Fibroblast of lung (primary cell): Measurements from ENCODE around the gene C16orf96. TPM values are rescaled to one million over a fixed set of nuclear protein-coding genes. Genes with fewer than 3 reads are reported as not detected.

Experiments used
- DNase-seq, 2 donors: peaks; one replicate each; pipeline versions ENCODE4 v3.0.0 to v3.0.0-alpha.2; 2010; ENCODE audit warnings: low read depth in 2 of 2
- H2AFZ ChIP-seq: 2 replicates; pipeline ENCODE4 v1.5.1; 2012; ENCODE audit warnings: low read length, control low read depth, inconsistent platforms
- H3K27ac ChIP-seq: 2 replicates; pipeline ENCODE4 v1.5.1; 2011; ENCODE audit warnings: low read length, control low read depth; ENCODE audit not compliant: insufficient read depth
- H3K27me3 ChIP-seq: 2 replicates; pipeline ENCODE4 v1.5.1; 2011; ENCODE audit warnings: mild to moderate bottlenecking, low read length; ENCODE audit not compliant: control insufficient read depth, insufficient read depth
- H3K36me3 ChIP-seq: 2 replicates; pipeline ENCODE4 v1.5.1; 2011; ENCODE audit warnings: low read length; ENCODE audit not compliant: control insufficient read depth, insufficient read depth
- H3K4me1 ChIP-seq: 2 replicates; pipeline ENCODE4 v1.5.1; 2011; ENCODE audit warnings: low read length; ENCODE audit not compliant: control insufficient read depth, insufficient read depth; ENCODE audit errors: extremely low read depth
- H3K4me2 ChIP-seq: 2 replicates; pipeline ENCODE4 v1.5.1; 2011; ENCODE audit warnings: low read length, control low read depth; ENCODE audit not compliant: insufficient read depth; ENCODE audit errors: extremely low read depth
- H3K4me3 ChIP-seq, 4 experiments: fragments of 200-600 bp in 1 of 4; sonication (generic) in 1 of 4; replicated peaks in 1 of 4; 2 replicates each; pipeline ENCODE4 v1.5.1; 2011 to 2016; ENCODE audit warnings: low read length in 4 of 4, low read depth in 3 of 4, mild to moderate bottlenecking in 3 of 4, control low read depth in 2 of 4, inconsistent platforms in 1 of 4, mixed read lengths in 1 of 4; ENCODE audit not compliant: insufficient read depth in 1 of 4; ENCODE audit errors: control extremely low read depth in 1 of 4
- H3K79me2 ChIP-seq: 2 replicates; pipeline ENCODE4 v1.5.1; 2012; ENCODE audit warnings: mild to moderate bottlenecking, low read length, inconsistent platforms; ENCODE audit not compliant: control insufficient read depth, insufficient read depth
- H3K9ac ChIP-seq: 2 replicates; pipeline ENCODE4 v1.5.1; 2011; ENCODE audit warnings: mild to moderate bottlenecking, low read length, control low read depth; ENCODE audit not compliant: insufficient read depth
- H3K9me3 ChIP-seq: 2 replicates; pipeline ENCODE4 v1.5.1; 2012; ENCODE audit warnings: low read depth, low read length; ENCODE audit not compliant: control insufficient read depth, insufficient read depth
- H4K20me1 ChIP-seq: 2 replicates; pipeline ENCODE4 v1.5.1; 2011; ENCODE audit warnings: low read length; ENCODE audit not compliant: control insufficient read depth, insufficient read depth; ENCODE audit errors: extremely low read depth
- CTCF ChIP-seq, 2 donors: IDR thresholded peaks in 1 of 2; conservative IDR thresholded peaks in 1 of 2; 1 replicate in 1 of 2; 2 replicates in 1 of 2; pipeline ENCODE4 v1.5.1; 2011 to 2012; ENCODE audit warnings: low read length in 2 of 2, control low read depth in 1 of 2, inconsistent platforms in 1 of 2, low read depth in 1 of 2, mild to moderate bottlenecking in 1 of 2
- EZH2 ChIP-seq: IDR thresholded peaks from 2 replicates; pipeline ENCODE4 v1.5.1; 2012; ENCODE audit warnings: low read length, control low read depth, mild to moderate bottlenecking; ENCODE audit errors: missing control alignments
- polyA plus RNA-seq, 2 donors: library from polyadenylated mRNA; depleted of rRNA in 1 of 2; stranded (reverse) in 1 of 2; unstranded in 1 of 2; fragments of >200 nt; gene quantifications; 2 replicates each; pipeline ENCODE4 v1.2.1, GENCODE V29; 2011 to 2012; ENCODE audit warnings: missing spikeins in 1 of 2
- total RNA-seq: library from RNA; depleted of rRNA; stranded (reverse); fragments of >200 nt; gene quantifications from 2 replicates; pipeline ENCODE4 v1.2.1, GENCODE V29; 2014

C16orf96 gene
- total and polyA plus RNA-seq, 2 donors (not counting 1 experiment from before 2014, with no cell fraction given): under 0.01 TPM; not detected in 1

GRCh38 chr16:4520913-4521312 lies 35.2 kb upstream of the C16orf96 start:
- Histone ChIP-seq H3K79me2 (no peaks in the 10 kb centered on the region), H4K20me1 (no peaks in the 10 kb centered on the region), H3K9ac (no peak overlapping the region), H3K9me3 (no peaks in the 10 kb centered on the region), H3K27me3 (no peaks in the 10 kb centered on the region), H2AFZ (no peak overlapping the region), H3K4me1 (no peaks in the 10 kb centered on the region), H3K36me3 (no peaks in the 10 kb centered on the region), H3K27ac (no peak overlapping the region), H3K4me2 (no peak overlapping the region), H3K4me3 (no peak overlapping the region)
- no peak for DNase-seq
- no peak for TF ChIP-seq CTCF (conservative IDR thresholded peaks at IDR 0.05 in 1 of 2, IDR thresholded peaks at IDR 0.05 in 1 of 2; ENCODE audit: low read depth in 1 of 2, low read length in 2 of 2)
- no peak for TF ChIP-seq EZH2

- Histone ChIP-seq H3K4me3 (no peak overlapping the region), H4K20me1 (no peaks in the 10 kb centered on the region), H2AFZ (no peak overlapping the region), H3K4me2 (no peak overlapping the region), H3K27ac (no peak overlapping the region), H3K27me3 (no peaks in the 10 kb centered on the region), H3K79me2 (no peaks in the 10 kb centered on the region), H3K9ac (no peak overlapping the region), H3K9me3 (no peaks in the 10 kb centered on the region), H3K36me3 (no peaks in the 10 kb centered on the region), H3K4me1 (no peaks in the 10 kb centered on the region)
- peak in 1 of 2 donors; percentile 28 for DNase-seq
- TF ChIP-seq EZH2 (no peak), CTCF (conservative IDR thresholded peaks at IDR 0.05 in 1 of 2, IDR thresholded peaks at IDR 0.05 in 1 of 2; ENCODE audit: low read depth in 1 of 2, low read length in 2 of 2) (no peak)
Observed at GRCh38 chr16:4522051-4522581, 34.0 kb upstream of the C16orf96 start.

- Histone ChIP-seq H3K4me1 (no peaks in the 10 kb centered on the region), H2AFZ (no peak overlapping the region), H3K9me3 (no peaks in the 10 kb centered on the region), H3K79me2 (no peaks in the 10 kb centered on the region), H3K9ac (no peak overlapping the region), H4K20me1 (no peaks in the 10 kb centered on the region), H3K4me3 (no peak overlapping the region), H3K4me2 (no peak overlapping the region), H3K27ac (no peak overlapping the region), H3K36me3 (no peaks in the 10 kb centered on the region), H3K27me3 (no peaks in the 10 kb centered on the region)
- TF ChIP-seq CTCF (conservative IDR thresholded peaks at IDR 0.05 in 1 of 2, IDR thresholded peaks at IDR 0.05 in 1 of 2; ENCODE audit: low read depth in 1 of 2, low read length in 2 of 2): no peak
- DNase-seq: no peak
Observed at GRCh38 chr16:4523686-4524085, 32.5 kb upstream of the C16orf96 start.
